K562 (cell line): ENCODE measurements around the gene FDPS. TPM values are rescaled to one million over a fixed set of nuclear protein-coding genes. Genes with fewer than 3 reads are reported as not detected.

Experiments used
- ATAC-seq: fragments of 200-7000 bp; cut with Tn5 transposase; 3 replicates; pipeline ENCODE4 v1.9.1; 2020; ENCODE audit warnings: moderate library complexity
- BruUV-seq: library from RNA; stranded (reverse); fragments of 400-500 nt; replicated peaks from 2 replicates; lab custom pipeline; 2021; lab: Mats Ljungman, UMichigan
- CTCF ChIA-PET: fragments of 300-600 bp; formaldehyde crosslinking; extraction: SDS; loops from one replicate; lab custom pipeline; 2021; ENCODE audit warnings: low intra/inter-chr PET ratio; lab: Yijun Ruan, JAX
- POLR2A ChIA-PET: fragments of 300-600, 350-650 bp; sonication (Branson Sonifier 250); formaldehyde crosslinking; extraction: SDS; loops from one replicate; lab custom pipeline; 2021; ENCODE audit warnings: antibody characterized with exemption, inconsistent platforms; lab: Yijun Ruan, JAX
- DNase-seq, 4 experiments: peaks; one replicate each; pipeline versions ENCODE4 v3.0.0 to v3.0.0-alpha.2; 2011 to 2018; ENCODE audit warnings: low spot score in 3 of 4, mixed read lengths in 3 of 4; ENCODE audit errors: extremely low read depth in 1 of 4
- FAIRE-seq: peaks from 2 replicates; lab custom pipeline; 2011; peaks lifted over from hg19 to GRCh38; lab: Jason Lieb, UNC
- H2AFZ ChIP-seq: 2 replicates; pipeline ENCODE4 v1.6.0; 2011; ENCODE audit warnings: low read depth, low read length, control low read depth, inconsistent platforms
- H3K27ac ChIP-seq: fragments of 200-600 bp; 3 replicates; pipeline ENCODE4 v1.8.0; 2011; ENCODE audit warnings: low read depth, mild to moderate bottlenecking, control low read depth, inconsistent platforms, low read length, moderate library complexity, mixed read lengths; ENCODE audit errors: extremely low read depth
- H3K27me3 ChIP-seq, 2 experiments: fragments of 300-600 bp in 1 of 2; 2 replicates in 1 of 2; 3 replicates in 1 of 2; pipeline versions ENCODE4 v1.6.0 to v1.8.0; 2011; ENCODE audit warnings: inconsistent platforms in 2 of 2, low read length in 2 of 2, mild to moderate bottlenecking in 1 of 2, mixed read lengths in 1 of 2, moderate library complexity in 1 of 2; ENCODE audit not compliant: control insufficient read depth in 2 of 2, insufficient read depth in 2 of 2
- H3K36me3 ChIP-seq: fragments of 300-600 bp; 3 replicates; pipeline ENCODE4 v1.8.0; 2011; ENCODE audit warnings: mild to moderate bottlenecking, low read length, inconsistent platforms; ENCODE audit not compliant: control insufficient read depth, insufficient read depth
- H3K4me1 ChIP-seq, 2 experiments: fragments of 200-600 bp in 1 of 2; replicated peaks in 1 of 2; 2 replicates in 1 of 2; 3 replicates in 1 of 2; pipeline versions ENCODE4 v1.5.1 to v1.8.0; 2011; ENCODE audit warnings: inconsistent platforms in 2 of 2, low read length in 2 of 2, mild to moderate bottlenecking in 1 of 2, mixed read lengths in 1 of 2, moderate library complexity in 1 of 2; ENCODE audit not compliant: control insufficient read depth in 2 of 2, insufficient read depth in 2 of 2
- H3K4me2 ChIP-seq: 2 replicates; pipeline ENCODE4 v1.6.1; 2011; ENCODE audit warnings: low read length, control low read depth, inconsistent platforms, mixed read lengths; ENCODE audit not compliant: insufficient read depth
- H3K4me3 ChIP-seq: fragments of 200-600 bp; sonication (generic), shearing (Covaris generic); 2 replicates; pipeline ENCODE4 v1.5.1; 2016; ENCODE audit warnings: control low read depth, inconsistent platforms
- H3K79me2 ChIP-seq: fragments of 200-600 bp; 3 replicates; pipeline ENCODE4 v1.8.0; 2011; ENCODE audit warnings: low read length, inconsistent platforms; ENCODE audit not compliant: control insufficient read depth, insufficient read depth
- H3K9ac ChIP-seq, 2 experiments: 2 replicates each; pipeline versions ENCODE4 v1.6.0 to v1.6.1; 2011; ENCODE audit warnings: low read depth in 2 of 2, low read length in 2 of 2, control low read depth in 1 of 2, inconsistent platforms in 1 of 2, mild to moderate bottlenecking in 1 of 2, mixed read lengths in 1 of 2; ENCODE audit not compliant: insufficient read depth in 1 of 2
- H3K9me1 ChIP-seq: one replicate; pipeline ENCODE4 v1.6.0; 2011; ENCODE audit warnings: inconsistent platforms, mild to moderate bottlenecking, low read length, moderate library complexity; ENCODE audit not compliant: control insufficient read depth, insufficient read depth
- H3K9me3 ChIP-seq: replicated peaks from 2 replicates; pipeline ENCODE4 v1.5.1; 2011; ENCODE audit warnings: low read depth, low read length, inconsistent platforms; ENCODE audit not compliant: control insufficient read depth, insufficient read depth
- H4K20me1 ChIP-seq: replicated peaks from 2 replicates; pipeline ENCODE4 v1.6.1; 2011; ENCODE audit warnings: low read length, inconsistent platforms, mixed read lengths; ENCODE audit not compliant: control insufficient read depth, insufficient read depth
- MAX ChIP-seq: sonication (generic); formaldehyde crosslinking; IDR thresholded peaks from 2 replicates; pipeline ENCODE4 v1.9.0; 2022; ENCODE audit warnings: mild to moderate bottlenecking, missing genetic modification reagents
- NFATC3 ChIP-seq: fragments of 450-650 bp; IDR thresholded peaks from 2 replicates; pipeline ENCODE4 v1.6.1; 2017; ENCODE audit warnings: mild to moderate bottlenecking
- POLR2A ChIP-seq: fragments of 450-650 bp; conservative IDR thresholded peaks from 2 replicates; pipeline ENCODE4 v1.6.1; 2016
- SRSF3 ChIP-seq: fragments of 200-400 bp; formaldehyde crosslinking; IDR thresholded peaks from 2 replicates; pipeline ENCODE4 v1.6.1; 2016; ENCODE audit warnings: mild to moderate bottlenecking, low read length, moderate library complexity; ENCODE audit not compliant: insufficient read depth
- TAL1 ChIP-seq: fragments of 450-650 bp; IDR thresholded peaks from 2 replicates; pipeline ENCODE4 v1.6.1; 2016; ENCODE audit warnings: mild to moderate bottlenecking
- XRCC3 ChIP-seq: fragments of 450-650 bp; IDR thresholded peaks from 2 replicates; pipeline ENCODE4 v1.6.1; 2017; ENCODE audit warnings: mild to moderate bottlenecking, moderate library complexity
- ZBTB26 ChIP-seq: fragments of 450-650 bp; formaldehyde crosslinking; IDR thresholded peaks from 2 replicates; pipeline ENCODE4 v1.4.0; 2022; ENCODE audit warnings: missing genetic modification characterization
- ZKSCAN1 ChIP-seq: fragments of 150-350 bp; IDR thresholded peaks from 2 replicates; pipeline ENCODE4 v1.6.1; 2016; ENCODE audit warnings: low read depth, low read length
- WGBS: fragments of 100-300 bp; shearing (Covaris generic); methylation state at CpG from one replicate; pipeline ENCODE4 v1.1.6; 2016; ENCODE audit warnings: low coverage, mixed read lengths; ENCODE audit not compliant: insufficient coverage; ENCODE audit errors: missing lambda C conversion rate; 5-methylcytosine and 5-hydroxymethylcytosine counted together
- in situ Hi-C: fragments of 300-500 bp; cut with MboI; formaldehyde crosslinking; loops from 4 replicates; pipeline ENCODE4 v1.15.0; 2018; ENCODE audit warnings: inconsistent platforms, mixed read lengths
- intact Hi-C: fragments of 100-400 bp; cut with micrococcal nuclease; formaldehyde crosslinking; loops from 2 replicates; pipeline ENCODE4 v1.14.2; 2022
- polyA plus RNA-seq, 8 experiments: library from polyadenylated mRNA; depleted of rRNA in 4 of 8; stranded (reverse) in 5 of 8; unstranded in 3 of 8; fragments of >200 nt; fragmentation: Nextera tagmentation in 2 of 8; fragmentation: Illumina TruSeq in 1 of 8; extraction: Ambion mirVana in 2 of 8; extraction: Trizol in 1 of 8; gene quantifications; 2 replicates each; pipeline versions ENCODE4 v1.2.1 to v1.2.3, GENCODE V29; 2011 to 2014; ENCODE audit warnings: inconsistent platforms in 1 of 8, missing spikeins in 1 of 8
- total RNA-seq, 7 experiments: library from RNA; depleted of rRNA in 6 of 7; stranded (reverse); fragments of >200 nt in 6 of 7; fragmentation: Illumina TruSeq in 2 of 7; extraction: Trizol in 2 of 7; gene quantifications; 2 replicates each; pipeline versions ENCODE4 v1.2.1 to v1.2.3, GENCODE V29; 2011 to 2021; ENCODE audit warnings: low replicate concordance in 1 of 7

The FDPS gene
- total and polyA plus RNA-seq, 9 of the 15 experiments (the other 6 are each of a cell fraction or from before 2014, with no cell fraction given): 247 to 884 (median 360) TPM

- H3K4me3 ChIP-seq: no peak overlapping the region
- 87% methylated on average over 6 of the region's 6 CpGs for WGBS
- H3K79me2 ChIP-seq: no peaks in the 10 kb centered on the region
- peaks cover 0 to 1% of the 10 kb centered on the region in 2 experiments; a peak in 1 of 5 replicates for H3K4me1 ChIP-seq
- ChIA-PET CTCF (no interaction called here), POLR2A (no interaction called here)
- no peak overlapping the region for H3K27ac ChIP-seq
- no peaks in the 10 kb centered on the region for H4K20me1 ChIP-seq
- TF ChIP-seq XRCC3 (no peak), TAL1 (no peak), NFATC3 (no peak), ZKSCAN1 (no peak), POLR2A (no peak), ZBTB26 (CRISPR knock-in tag) (no peak), MAX (no peak), SRSF3 (no peak)
- no peak overlapping the region for H3K4me2 ChIP-seq
- intact Hi-C loops: no loop called here
- H3K36me3 ChIP-seq: peaks cover 77% of the 10 kb centered on the region
- DNase-seq (no peak), FAIRE-seq (no peak), ATAC-seq (no peak)
- no peak overlapping the region for H3K9ac ChIP-seq
- H3K27me3 ChIP-seq: no peaks in the 10 kb centered on the region
- no peaks in the 10 kb centered on the region for H3K9me1 ChIP-seq
- no peaks in the 10 kb centered on the region for H3K9me3 ChIP-seq
- H2AFZ ChIP-seq: no peak overlapping the region
- in situ Hi-C loops: no loop called here
- BruUV-seq: no TSS peak
Measured at GRCh38 chr1:155352631-155353030, 44.0 kb downstream of the FDPS start.
